ENCODE data around the gene SMG6. TPM values are rescaled to one million over a fixed set of nuclear protein-coding genes. Genes with fewer than 3 reads are reported as not detected.

SMG6 gene
- total and polyA plus RNA-seq, 2 of the 4 experiments (the other 2 are of a cell fraction), result 16.3 to 30.3 TPM

DNA sequence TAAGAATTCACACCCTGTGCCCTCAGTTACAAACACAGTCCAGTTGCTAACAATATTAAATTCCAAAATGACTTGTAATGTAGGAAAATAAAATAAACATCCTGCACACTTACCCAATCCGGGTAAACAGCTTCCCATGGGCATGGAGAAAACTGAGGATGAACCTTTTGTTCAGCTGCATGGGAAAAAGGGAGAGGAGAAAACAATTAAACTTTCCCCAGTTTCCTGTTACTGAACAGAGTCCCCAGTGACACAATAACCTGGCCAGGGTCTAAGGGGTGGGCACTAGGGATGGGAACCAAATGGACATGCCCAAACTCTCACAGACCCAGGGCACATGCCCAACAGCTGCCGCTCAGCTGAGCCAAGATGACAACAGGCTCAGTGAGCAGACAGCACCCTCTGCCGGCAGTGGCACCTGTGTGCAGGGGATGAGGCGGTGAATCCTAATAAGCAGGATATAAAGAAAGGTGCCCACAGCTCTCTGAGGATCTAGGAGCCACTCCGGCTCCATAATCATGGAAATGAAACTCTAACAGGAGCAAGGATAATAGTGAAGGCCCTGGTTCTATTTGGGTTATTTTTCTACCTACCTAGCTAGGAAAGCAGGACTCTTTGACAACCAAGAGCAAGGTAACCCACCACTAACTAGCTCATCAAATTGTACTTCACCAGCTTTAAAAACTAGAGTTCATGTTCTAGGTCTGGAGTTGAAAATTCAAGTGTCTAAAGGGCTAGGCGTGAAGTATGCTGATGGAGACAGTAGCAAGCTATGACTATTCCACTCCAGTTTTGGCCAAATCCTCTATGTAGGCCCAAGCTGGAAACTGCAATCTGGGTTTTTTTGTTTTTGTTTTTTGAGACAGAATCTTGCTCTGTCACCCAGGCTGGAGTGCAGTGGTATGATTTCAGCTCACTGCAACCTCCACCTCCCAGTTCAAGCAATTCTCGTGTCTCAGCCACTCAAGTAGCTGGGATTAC lies 58.8 kb downstream of the SMG6 start:
- H4K5ac ChIP-seq (ENCODE audit: low read depth, low read length), result peak overlapping the region; percentile 62
- H3K18ac ChIP-seq (ENCODE audit: low read depth, low read length), result peak overlapping the region; percentile 95
- H3K14ac ChIP-seq (replicated peaks; ENCODE audit: low read depth, low read length), result peak overlapping the region; percentile 80
- peak; percentile 84 for ATAC-seq (ENCODE audit: low read depth)
- peak overlapping the region; percentile 78 for H2AFZ ChIP-seq (replicated peaks; ENCODE audit: low read length, poor library complexity)
- peak overlapping the region; percentile 13 to 83 for H4K8ac ChIP-seq (ENCODE audit: low read depth in 2 of 2, low read length in 2 of 2)
- H3K4me2 ChIP-seq (ENCODE audit: low read depth, low read length), result peak overlapping the region; percentile 81
- 0 out of 2 replicates have a peak, but pooled peaks cover 2% of the 10 kb centered on the region for H4K20me1 ChIP-seq (ENCODE audit: insufficient read depth, low read length)
- H2AK5ac ChIP-seq (ENCODE audit: low read depth, low read length), result peak overlapping the region; percentile 94
- ChIA-PET CTCF (interaction anchor here (0.5 to 2.5 kb wide), 33 partner anchors 8 to 694 kb away, joined by 3 to 57 read pairs (median 4); partner anchors contain the start of gene HIC1), POLR2A (ENCODE audit: unreplicated experiment) (interaction anchor here (1.2 to 1.4 kb wide), 2 partner anchors 186 to 189 kb away, joined by 3 to 4 read pairs; no protein-coding TSS in a partner anchor)
- in situ Hi-C loops (cut with MboI; ENCODE audit: low sequenced_read_pairs), result loop anchor here (5.0 kb wide), 2 partner anchors 73 to 178 kb away; no protein-coding TSS in a partner anchor
- H3K56ac ChIP-seq (ENCODE audit: extremely low read depth, insufficient read depth, low read length), result peak overlapping the region; percentile 91
- BruUV-seq (replicated peaks), result no TSS peak
- H3K27ac ChIP-seq (ENCODE audit: insufficient read depth, low read length), result peak overlapping the region; percentile 93
- peak overlapping the region; percentile 98 for H3K4ac ChIP-seq (ENCODE audit: low read depth, low read length)
- intact Hi-C loops (cut with micrococcal nuclease), result loop anchor here (1.0 to 5.0 kb wide), 7 partner anchors 38 to 190 kb away; partner anchors contain the start of gene HIC1
- DNase-seq, result peak; percentile 92
- H2BK5ac ChIP-seq (ENCODE audit: low read depth, low read length, poor library complexity, severe bottlenecking), result peak overlapping the region; percentile 96
- peak overlapping the region; percentile 52 for H3K9ac ChIP-seq (ENCODE audit: low read depth, low read length)
- H3K36me3 ChIP-seq (ENCODE audit: control insufficient read depth, insufficient read depth, low read length), result peaks cover 7% of the 10 kb centered on the region
- H4K91ac ChIP-seq (ENCODE audit: insufficient read depth, low read depth, low read length), result peak overlapping the region; percentile 87
- H3K27me3 ChIP-seq (ENCODE audit: control insufficient read depth, insufficient read depth, low read length), result no peaks in the 10 kb centered on the region
- H3K9me3 ChIP-seq (ENCODE audit: control insufficient read depth, insufficient read depth, low read length), result no peaks in the 10 kb centered on the region
- H3K4me3 ChIP-seq (ENCODE audit: insufficient read depth, low read depth, low read length), result no peak overlapping the region
- peak overlapping the region; percentile 66; the same call in 1 of the 3 replicates for H2BK15ac ChIP-seq (ENCODE audit: low read depth, low read length)
- H2AK9ac ChIP-seq (replicated peaks; ENCODE audit: low read depth, low read length, poor library complexity), result peak overlapping the region; percentile 90
- H2BK120ac ChIP-seq (ENCODE audit: low read depth, low read length), result peak overlapping the region; percentile 97
- H3K79me1 ChIP-seq (ENCODE audit: low read depth in 1 of 2, low read length in 2 of 2), result peaks cover 16 to 69% of the 10 kb centered on the region in 2 experiments
- peaks cover 13% of the 10 kb centered on the region; the same call in 1 of the 2 replicates for H3K9me1 ChIP-seq (ENCODE audit: insufficient read depth, low read length)
- dilution Hi-C loops (cut with HindIII; ENCODE audit: low sequenced_read_pairs, unreplicated experiment), result no loop called here
- peak overlapping the region; percentile 99 for H2BK20ac ChIP-seq (ENCODE audit: low read depth, low read length)
- H3K23ac ChIP-seq (ENCODE audit: low read depth, low read length), result peak overlapping the region; percentile 74; the same call in 1 of the 2 replicates
- WGBS, 2 experiments (ENCODE audit: extremely low coverage in 2 of 2, insufficient read length in 1 of 2), result no CpG with 5 or more reads among the region's 7 CpGs
- H3K4me1 ChIP-seq (ENCODE audit: control insufficient read depth, insufficient read depth, low read length), result peaks cover 19% of the 10 kb centered on the region
- TF ChIP-seq FOS (IDR thresholded peaks at IDR 0.05; ENCODE audit: low read depth, low read length) (peak; percentile 80), MAZ (IDR thresholded peaks at IDR 0.05; ENCODE audit: borderline replicate concordance, low read depth, low read length) (peak; percentile 35; the same call in 1 of the 2 replicates), RAD21 (IDR thresholded peaks at IDR 0.05; ENCODE audit: low read length) (peak; percentile 99), CHD1 (IDR thresholded peaks at IDR 0.05; ENCODE audit: low read depth, low read length) (peak; percentile 68; the same call in 1 of the 2 replicates), RCOR1 (IDR thresholded peaks at IDR 0.05; ENCODE audit: insufficient replicate concordance, low read length) (no peak), POLR2A (IDR thresholded peaks at IDR 0.05; ENCODE audit: low read depth, low read length) (peak; percentile 59; the same call in 1 of the 2 replicates), CEBPB (IDR thresholded peaks at IDR 0.05; ENCODE audit: low read depth, low read length) (peak; percentile 93), SMC3 (IDR thresholded peaks at IDR 0.05; ENCODE audit: low read depth, low read length) (peak; percentile 92), MXI1 (IDR thresholded peaks at IDR 0.05; ENCODE audit: borderline replicate concordance, low read depth, low read length) (peak; percentile 67; the same call in 1 of the 2 replicates)
- TF ChIP-seq, protein P1, sequence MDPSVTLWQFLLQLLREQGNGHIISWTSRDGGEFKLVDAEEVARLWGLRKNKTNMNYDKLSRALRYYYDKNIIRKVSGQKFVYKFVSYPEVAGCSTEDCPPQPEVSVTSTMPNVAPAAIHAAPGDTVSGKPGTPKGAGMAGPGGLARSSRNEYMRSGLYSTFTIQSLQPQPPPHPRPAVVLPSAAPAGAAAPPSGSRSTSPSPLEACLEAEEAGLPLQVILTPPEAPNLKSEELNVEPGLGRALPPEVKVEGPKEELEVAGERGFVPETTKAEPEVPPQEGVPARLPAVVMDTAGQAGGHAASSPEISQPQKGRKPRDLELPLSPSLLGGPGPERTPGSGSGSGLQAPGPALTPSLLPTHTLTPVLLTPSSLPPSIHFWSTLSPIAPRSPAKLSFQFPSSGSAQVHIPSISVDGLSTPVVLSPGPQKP (IDR thresholded peaks at IDR 0.05; ENCODE audit: borderline replicate concordance, low read depth, low read length), result no peak
- TF ChIP-seq, protein P2, sequence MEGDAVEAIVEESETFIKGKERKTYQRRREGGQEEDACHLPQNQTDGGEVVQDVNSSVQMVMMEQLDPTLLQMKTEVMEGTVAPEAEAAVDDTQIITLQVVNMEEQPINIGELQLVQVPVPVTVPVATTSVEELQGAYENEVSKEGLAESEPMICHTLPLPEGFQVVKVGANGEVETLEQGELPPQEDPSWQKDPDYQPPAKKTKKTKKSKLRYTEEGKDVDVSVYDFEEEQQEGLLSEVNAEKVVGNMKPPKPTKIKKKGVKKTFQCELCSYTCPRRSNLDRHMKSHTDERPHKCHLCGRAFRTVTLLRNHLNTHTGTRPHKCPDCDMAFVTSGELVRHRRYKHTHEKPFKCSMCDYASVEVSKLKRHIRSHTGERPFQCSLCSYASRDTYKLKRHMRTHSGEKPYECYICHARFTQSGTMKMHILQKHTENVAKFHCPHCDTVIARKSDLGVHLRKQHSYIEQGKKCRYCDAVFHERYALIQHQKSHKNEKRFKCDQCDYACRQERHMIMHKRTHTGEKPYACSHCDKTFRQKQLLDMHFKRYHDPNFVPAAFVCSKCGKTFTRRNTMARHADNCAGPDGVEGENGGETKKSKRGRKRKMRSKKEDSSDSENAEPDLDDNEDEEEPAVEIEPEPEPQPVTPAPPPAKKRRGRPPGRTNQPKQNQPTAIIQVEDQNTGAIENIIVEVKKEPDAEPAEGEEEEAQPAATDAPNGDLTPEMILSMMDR (conservative IDR thresholded peaks at IDR 0.05; ENCODE audit: low read depth, low read length), result peak; percentile 99
